ENCODE results near the gene SEMA3D.

Gene SEMA3D

DNA sequence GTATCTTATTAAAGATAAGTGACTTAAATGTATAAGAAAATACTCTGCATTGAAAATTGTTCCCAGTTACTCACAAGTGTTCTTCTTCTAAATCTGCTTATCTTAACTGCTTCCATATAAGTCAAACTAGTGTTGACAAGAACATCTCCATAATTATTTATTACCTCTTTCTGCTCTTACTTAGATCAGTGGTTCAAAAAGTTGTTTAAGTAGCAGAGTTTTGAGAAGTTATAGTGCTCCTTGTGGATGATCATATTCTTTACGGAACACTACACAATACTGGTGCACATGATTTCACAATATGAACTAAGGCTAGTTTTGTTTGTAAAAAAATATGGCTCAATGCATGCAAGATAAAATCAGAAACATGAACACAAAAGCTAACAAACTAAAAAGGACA is 168.4 kb downstream of the SEMA3D start:
- no peak overlapping the region for H3K9ac ChIP-seq (ENCODE audit: low read depth, low read length)
- H3K9me3 ChIP-seq (ENCODE audit: control insufficient read depth, insufficient read depth, low read length): no peaks in the 10 kb centered on the region
- no peak overlapping the region for H3K4me3 ChIP-seq (ENCODE audit: low read depth, low read length)
- H3K4me1 ChIP-seq (ENCODE audit: control insufficient read depth, insufficient read depth, low read length): peaks cover 22% of the 10 kb centered on the region
- H3K27me3 ChIP-seq (ENCODE audit: control insufficient read depth, insufficient read depth, low read length): no peaks in the 10 kb centered on the region
- no peaks in the 10 kb centered on the region for H3K36me3 ChIP-seq (ENCODE audit: control insufficient read depth, insufficient read depth, low read length)
- no peak overlapping the region for H3K27ac ChIP-seq (ENCODE audit: low read depth, low read length)

DNA sequence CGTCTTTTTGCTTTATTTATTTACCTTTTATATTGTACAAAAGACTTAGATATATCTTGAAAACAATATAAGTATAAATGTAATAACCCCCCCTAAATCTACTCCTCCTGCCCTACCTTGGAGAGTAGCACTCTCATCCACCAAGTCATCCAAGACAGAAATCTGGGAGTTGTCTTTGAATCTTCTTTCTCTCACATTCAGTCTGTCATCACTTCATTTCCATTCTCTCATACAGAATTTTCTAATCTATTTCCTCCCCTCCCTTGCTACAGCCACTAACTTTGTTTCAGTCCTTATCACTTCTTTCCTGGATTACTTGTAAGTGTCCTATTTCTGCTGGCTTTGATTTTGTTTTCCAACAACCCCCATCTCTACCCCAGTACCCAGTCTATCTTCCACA is 170.6 kb downstream of the SEMA3D start:
- Histone ChIP-seq H3K9me3 (ENCODE audit: control insufficient read depth, insufficient read depth, low read length) (no peaks in the 10 kb centered on the region), H3K4me3 (ENCODE audit: low read depth, low read length) (no peak overlapping the region), H3K27ac (ENCODE audit: low read depth, low read length) (no peak overlapping the region), H3K4me1 (ENCODE audit: control insufficient read depth, insufficient read depth, low read length) (peaks cover 22% of the 10 kb centered on the region), H3K27me3 (ENCODE audit: control insufficient read depth, insufficient read depth, low read length) (no peaks in the 10 kb centered on the region), H3K36me3 (ENCODE audit: control insufficient read depth, insufficient read depth, low read length) (no peaks in the 10 kb centered on the region), H3K9ac (ENCODE audit: low read depth, low read length) (no peak overlapping the region)

DNA sequence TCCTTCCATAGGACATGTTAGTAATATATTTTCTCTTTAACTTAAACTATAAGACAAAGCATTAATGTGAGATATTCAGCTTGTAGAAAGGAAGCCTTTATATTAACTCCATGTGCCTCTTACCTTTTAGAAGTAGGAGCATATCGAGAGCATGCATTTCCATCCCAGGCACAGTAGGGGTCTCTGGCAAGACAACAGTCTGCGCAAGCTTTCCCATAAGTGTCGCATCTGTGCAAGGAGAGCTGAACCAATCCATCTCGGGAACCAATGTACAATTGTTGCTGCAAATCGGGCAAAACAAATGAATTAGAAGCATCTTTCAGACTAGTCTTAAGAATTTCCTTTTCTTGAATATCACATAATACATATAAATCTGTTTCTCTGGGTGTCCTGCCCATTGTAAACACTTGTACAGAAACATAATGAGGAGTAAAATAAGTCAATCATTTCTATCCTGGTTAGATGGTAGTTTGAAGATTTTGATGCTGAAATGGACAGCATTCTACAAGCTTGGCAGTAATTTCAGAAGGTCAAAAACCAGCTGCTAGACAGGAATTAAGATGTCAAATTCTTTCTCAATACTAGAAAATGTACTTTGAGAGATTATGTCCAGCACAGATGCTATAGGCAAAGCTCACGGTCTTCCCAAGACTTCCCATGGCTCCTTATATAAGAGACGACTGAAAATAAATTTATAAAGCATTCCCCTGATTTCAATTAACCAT is 171.8 kb downstream of the SEMA3D start:
- Histone ChIP-seq H3K9me3 (ENCODE audit: control insufficient read depth, insufficient read depth, low read length) (no peaks in the 10 kb centered on the region), H3K27me3 (ENCODE audit: control insufficient read depth, insufficient read depth, low read length) (no peaks in the 10 kb centered on the region), H3K4me1 (ENCODE audit: control insufficient read depth, insufficient read depth, low read length) (peaks cover 19% of the 10 kb centered on the region), H3K27ac (ENCODE audit: low read depth, low read length) (no peak overlapping the region), H3K36me3 (ENCODE audit: control insufficient read depth, insufficient read depth, low read length) (no peaks in the 10 kb centered on the region), H3K9ac (ENCODE audit: low read depth, low read length) (no peak overlapping the region), H3K4me3 (ENCODE audit: low read depth, low read length) (no peak overlapping the region)

DNA sequence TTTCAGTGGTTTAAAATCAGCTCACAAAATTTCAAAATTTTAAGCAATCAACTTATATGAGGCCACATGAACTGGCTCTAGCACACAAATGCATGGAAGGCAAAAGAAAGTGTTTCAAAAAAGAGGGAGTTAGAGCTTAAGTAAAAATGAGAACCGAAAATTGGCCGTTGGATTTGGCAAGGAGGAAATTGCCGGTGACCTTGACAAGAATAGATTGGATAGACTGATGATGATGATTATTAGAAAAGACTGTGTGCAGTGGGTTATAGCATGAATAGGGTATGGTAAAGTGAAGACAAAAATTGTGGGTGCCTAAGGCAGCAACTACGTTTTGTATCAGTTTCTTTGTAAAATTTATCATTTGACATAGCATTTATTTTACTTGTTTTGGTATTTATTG is 175.7 kb downstream of the SEMA3D start:
- no peaks in the 10 kb centered on the region for H3K9me3 ChIP-seq (ENCODE audit: control insufficient read depth, insufficient read depth, low read length)

DNA sequence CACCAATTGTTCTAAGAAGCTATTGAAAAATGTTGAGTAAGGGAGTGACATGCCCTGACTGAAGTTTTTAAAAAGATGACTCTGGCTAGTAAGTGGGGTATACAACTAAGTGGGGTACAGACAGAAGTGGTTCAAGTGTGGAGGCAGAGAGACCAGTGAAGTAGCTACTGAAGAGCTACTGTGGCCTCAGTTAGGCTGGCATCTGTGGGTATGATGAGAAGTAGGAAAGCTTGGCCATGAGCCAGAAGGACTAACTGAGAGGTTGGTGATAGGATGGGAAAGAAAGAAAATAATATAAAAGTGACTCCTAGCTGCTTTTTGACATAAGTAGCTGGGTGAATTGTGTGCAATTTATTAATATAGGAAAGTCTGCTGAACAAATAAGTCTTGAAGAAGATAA is 176.6 kb downstream of the SEMA3D start:
- Histone ChIP-seq H3K27ac (ENCODE audit: low read depth, low read length) (no peak overlapping the region), H3K36me3 (ENCODE audit: control insufficient read depth, insufficient read depth, low read length) (no peaks in the 10 kb centered on the region), H3K27me3 (ENCODE audit: control insufficient read depth, insufficient read depth, low read length) (no peaks in the 10 kb centered on the region), H3K9me3 (ENCODE audit: control insufficient read depth, insufficient read depth, low read length) (no peaks in the 10 kb centered on the region), H3K4me3 (ENCODE audit: low read depth, low read length) (no peak overlapping the region), H3K4me1 (ENCODE audit: control insufficient read depth, insufficient read depth, low read length) (peaks cover 3% of the 10 kb centered on the region; the same call in 1 of the 2 replicates), H3K9ac (ENCODE audit: low read depth, low read length) (no peak overlapping the region)

More for the DNA sequence above, 175.7 kb downstream of the SEMA3D start:
- H3K4me3 ChIP-seq (ENCODE audit: low read depth, low read length): no peak overlapping the region
- no peak overlapping the region for H3K9ac ChIP-seq (ENCODE audit: low read depth, low read length)
- H3K4me1 ChIP-seq (ENCODE audit: control insufficient read depth, insufficient read depth, low read length): peaks cover 3% of the 10 kb centered on the region; the same call in 1 of the 2 replicates
- H3K27ac ChIP-seq (ENCODE audit: low read depth, low read length): no peak overlapping the region
- no peaks in the 10 kb centered on the region for H3K36me3 ChIP-seq (ENCODE audit: control insufficient read depth, insufficient read depth, low read length)
- no peaks in the 10 kb centered on the region for H3K27me3 ChIP-seq (ENCODE audit: control insufficient read depth, insufficient read depth, low read length)

DNA sequence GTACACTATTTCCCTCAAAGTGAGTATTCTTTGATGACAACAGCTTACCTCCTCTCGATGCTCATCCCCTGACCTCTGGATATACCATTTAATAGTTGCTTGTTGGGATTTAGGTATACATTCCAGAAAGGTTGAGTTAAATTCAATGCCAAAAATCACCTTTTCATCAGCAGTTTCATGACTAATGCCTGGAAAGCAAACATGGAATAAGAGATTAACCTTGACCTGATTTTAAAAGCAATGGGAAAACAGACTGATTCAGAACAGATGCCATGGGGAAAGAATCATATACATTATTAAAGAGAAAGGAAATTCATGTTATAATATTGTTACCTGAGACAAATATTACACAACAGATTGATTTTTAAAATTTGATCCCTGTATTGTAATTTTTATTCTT is 180.1 kb downstream of the SEMA3D start:
- Histone ChIP-seq H3K36me3 (ENCODE audit: control insufficient read depth, insufficient read depth, low read length) (no peaks in the 10 kb centered on the region), H3K4me1 (ENCODE audit: control insufficient read depth, insufficient read depth, low read length) (peaks cover 10% of the 10 kb centered on the region), H3K27ac (ENCODE audit: low read depth, low read length) (no peak overlapping the region), H3K9ac (ENCODE audit: low read depth, low read length) (no peak overlapping the region), H3K4me3 (ENCODE audit: low read depth, low read length) (no peak overlapping the region), H3K9me3 (ENCODE audit: control insufficient read depth, insufficient read depth, low read length) (no peaks in the 10 kb centered on the region), H3K27me3 (ENCODE audit: control insufficient read depth, insufficient read depth, low read length) (no peaks in the 10 kb centered on the region)

DNA sequence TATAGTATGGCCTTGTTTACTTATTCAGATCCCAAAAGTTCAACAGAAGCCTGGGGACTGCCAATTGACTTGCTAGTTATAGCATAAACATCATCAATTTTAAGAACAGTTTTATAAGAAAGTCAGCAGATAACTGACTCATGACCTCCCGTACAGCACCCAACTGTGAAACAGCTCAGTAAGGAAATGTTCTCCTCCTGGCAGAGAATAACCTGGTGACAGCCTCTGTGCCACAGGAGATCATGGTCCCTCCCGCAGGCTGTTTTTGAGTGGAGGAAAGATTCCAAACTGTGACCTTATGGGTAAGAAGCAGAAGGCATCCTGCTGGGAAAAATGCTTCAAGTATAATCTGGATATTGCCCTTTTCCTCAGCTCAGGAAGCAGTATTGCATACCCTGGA is 182.5 kb downstream of the SEMA3D start:
- no peak overlapping the region for H3K9ac ChIP-seq (ENCODE audit: low read depth, low read length)

DNA sequence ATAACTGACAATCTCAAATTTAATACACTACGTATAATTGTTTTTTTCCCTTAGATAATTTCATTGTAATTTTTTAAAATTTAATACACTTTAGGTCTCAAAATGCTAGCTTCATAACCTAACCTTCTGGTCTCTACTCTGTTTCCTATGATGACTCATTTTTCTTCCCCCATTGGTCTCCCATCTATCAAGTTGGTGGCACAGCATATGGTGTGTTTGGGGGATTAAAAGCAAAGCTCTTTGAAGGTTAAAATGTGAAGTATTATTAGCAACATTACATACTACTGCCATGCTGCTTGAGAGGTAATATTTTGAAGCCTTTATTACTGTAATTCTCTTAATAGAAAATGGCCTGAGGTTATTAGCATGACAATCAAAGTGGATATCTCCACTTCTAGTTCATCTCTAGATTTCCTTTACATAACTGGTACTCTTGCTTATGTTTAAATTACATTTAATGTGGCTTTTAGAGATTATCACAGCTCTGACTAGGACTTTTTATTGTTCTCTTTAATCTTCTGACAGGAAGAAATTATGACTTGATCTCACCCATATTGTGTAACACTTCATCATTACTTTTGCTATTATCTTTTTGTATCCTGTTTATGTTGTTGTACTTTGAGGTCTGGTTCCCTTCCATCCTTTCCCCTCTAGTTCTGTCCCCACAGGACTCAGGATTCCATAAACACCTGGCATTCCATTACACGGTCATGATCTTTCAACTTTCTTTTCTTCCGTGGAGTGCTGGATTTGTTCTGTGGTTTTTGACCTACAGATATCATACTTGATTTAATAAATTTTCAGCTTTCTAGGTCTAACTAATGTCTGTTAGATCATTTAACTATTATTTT is 185.1 kb downstream of the SEMA3D start:
- no peaks in the 10 kb centered on the region for H3K27me3 ChIP-seq (ENCODE audit: control insufficient read depth, insufficient read depth, low read length)
- no peaks in the 10 kb centered on the region for H3K9me3 ChIP-seq (ENCODE audit: control insufficient read depth, insufficient read depth, low read length)
- H3K4me1 ChIP-seq (ENCODE audit: control insufficient read depth, insufficient read depth, low read length): peaks cover 52% of the 10 kb centered on the region
- H3K36me3 ChIP-seq (ENCODE audit: control insufficient read depth, insufficient read depth, low read length): no peaks in the 10 kb centered on the region
- no peak overlapping the region for H3K4me3 ChIP-seq (ENCODE audit: low read depth, low read length)
- H3K9ac ChIP-seq (ENCODE audit: low read depth, low read length): no peak overlapping the region
- H3K27ac ChIP-seq (ENCODE audit: low read depth, low read length): no peak overlapping the region

More for the DNA sequence above, 182.5 kb downstream of the SEMA3D start:
- H3K36me3 ChIP-seq (ENCODE audit: control insufficient read depth, insufficient read depth, low read length): no peaks in the 10 kb centered on the region
- H3K9me3 ChIP-seq (ENCODE audit: control insufficient read depth, insufficient read depth, low read length): no peaks in the 10 kb centered on the region
- no peak overlapping the region for H3K27ac ChIP-seq (ENCODE audit: low read depth, low read length)
- H3K27me3 ChIP-seq (ENCODE audit: control insufficient read depth, insufficient read depth, low read length): no peaks in the 10 kb centered on the region
- H3K4me3 ChIP-seq (ENCODE audit: low read depth, low read length): no peak overlapping the region
- peaks cover 34% of the 10 kb centered on the region for H3K4me1 ChIP-seq (ENCODE audit: control insufficient read depth, insufficient read depth, low read length)

DNA sequence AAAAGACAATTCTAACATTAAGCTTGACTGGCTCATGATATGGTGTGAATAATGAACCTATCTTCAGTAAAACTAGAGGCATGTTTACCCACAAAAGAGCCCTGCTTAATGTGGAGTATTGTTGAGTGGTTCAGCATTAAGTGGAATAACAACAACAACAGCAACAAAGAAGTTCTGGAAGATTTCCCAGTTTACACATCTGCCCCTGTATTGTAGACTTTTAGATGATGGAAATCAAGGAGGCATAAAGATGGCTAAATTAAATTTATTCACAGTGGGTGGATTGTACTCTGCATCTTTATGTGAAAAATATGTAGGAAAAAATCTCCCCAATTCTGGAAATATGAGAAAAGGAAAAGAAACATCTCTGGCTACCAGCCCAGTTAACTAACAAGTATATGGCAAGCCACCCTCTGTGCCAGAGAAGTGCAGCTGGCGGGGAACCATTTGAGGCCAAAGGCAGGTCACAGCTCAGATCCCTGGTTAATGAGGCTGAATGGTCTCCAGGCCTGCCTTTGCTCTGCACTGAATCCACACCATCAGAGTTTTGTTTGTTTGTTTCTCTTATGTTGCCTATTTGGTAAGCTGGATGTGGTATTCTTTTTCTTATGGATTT is 186.0 kb downstream of the SEMA3D start:
- H3K36me3 ChIP-seq (ENCODE audit: control insufficient read depth, insufficient read depth, low read length): no peaks in the 10 kb centered on the region
- H3K4me1 ChIP-seq (ENCODE audit: control insufficient read depth, insufficient read depth, low read length): peaks cover 52% of the 10 kb centered on the region
- no peaks in the 10 kb centered on the region for H3K27me3 ChIP-seq (ENCODE audit: control insufficient read depth, insufficient read depth, low read length)
- H3K9me3 ChIP-seq (ENCODE audit: control insufficient read depth, insufficient read depth, low read length): no peaks in the 10 kb centered on the region
- no peak overlapping the region for H3K27ac ChIP-seq (ENCODE audit: low read depth, low read length)
- no peak overlapping the region for H3K9ac ChIP-seq (ENCODE audit: low read depth, low read length)
- H3K4me3 ChIP-seq (ENCODE audit: low read depth, low read length): no peak overlapping the region

DNA sequence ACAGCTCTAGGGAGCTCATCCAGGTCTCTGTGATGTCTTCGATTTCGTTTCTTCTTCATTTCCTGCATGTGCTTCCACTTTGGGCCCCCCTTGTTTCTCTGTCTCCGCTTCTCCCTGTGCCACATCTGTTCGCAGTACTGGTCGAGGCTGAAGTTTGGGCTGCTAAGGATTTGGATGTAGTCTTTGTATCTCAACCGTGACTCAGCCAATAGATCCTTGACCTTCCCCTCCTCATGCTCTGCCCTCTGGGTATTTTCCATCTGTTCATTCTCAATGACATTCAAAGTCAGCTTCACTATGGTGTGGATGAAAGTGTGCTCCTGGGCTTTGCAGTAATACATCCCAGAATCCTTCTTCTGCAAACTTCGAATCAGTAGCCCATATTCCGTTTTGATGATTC is 187.4 kb downstream of the SEMA3D start:
- no peaks in the 10 kb centered on the region for H3K27me3 ChIP-seq (ENCODE audit: control insufficient read depth, insufficient read depth, low read length)
- no peak overlapping the region for H3K9ac ChIP-seq (ENCODE audit: low read depth, low read length)
- no peaks in the 10 kb centered on the region for H3K9me3 ChIP-seq (ENCODE audit: control insufficient read depth, insufficient read depth, low read length)
- no peaks in the 10 kb centered on the region for H3K36me3 ChIP-seq (ENCODE audit: control insufficient read depth, insufficient read depth, low read length)
- H3K4me1 ChIP-seq (ENCODE audit: control insufficient read depth, insufficient read depth, low read length): peaks cover 52% of the 10 kb centered on the region
- no peak overlapping the region for H3K27ac ChIP-seq (ENCODE audit: low read depth, low read length)
- no peak overlapping the region for H3K4me3 ChIP-seq (ENCODE audit: low read depth, low read length)

DNA sequence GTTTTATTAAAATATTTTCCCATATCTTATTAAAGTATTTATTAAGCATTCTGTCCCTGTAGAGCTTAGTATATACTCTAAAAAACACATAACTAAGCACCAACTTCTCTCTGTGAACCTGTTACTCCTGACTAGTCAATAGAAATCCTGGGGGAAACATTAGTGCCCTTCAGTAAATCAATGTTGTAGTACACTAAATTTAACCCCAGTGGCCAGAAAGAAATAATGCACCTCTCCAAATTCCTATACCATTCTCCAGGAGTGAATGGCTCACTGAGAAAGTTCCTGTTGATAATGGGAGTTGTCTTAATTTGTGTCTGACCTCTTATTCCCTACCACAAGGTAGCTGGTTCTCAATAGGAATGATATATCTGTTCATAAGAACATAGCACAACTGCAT is 188.2 kb downstream of the SEMA3D start:
- Histone ChIP-seq H3K27me3 (ENCODE audit: control insufficient read depth, insufficient read depth, low read length) (no peaks in the 10 kb centered on the region), H3K9ac (ENCODE audit: low read depth, low read length) (no peak overlapping the region), H3K27ac (ENCODE audit: low read depth, low read length) (no peak overlapping the region), H3K36me3 (ENCODE audit: control insufficient read depth, insufficient read depth, low read length) (no peaks in the 10 kb centered on the region), H3K4me3 (ENCODE audit: low read depth, low read length) (no peak overlapping the region), H3K9me3 (ENCODE audit: control insufficient read depth, insufficient read depth, low read length) (no peaks in the 10 kb centered on the region), H3K4me1 (ENCODE audit: control insufficient read depth, insufficient read depth, low read length) (peaks cover 52% of the 10 kb centered on the region)
